ENCODE results near the gene PEX14.

PEX14 gene

DNA sequence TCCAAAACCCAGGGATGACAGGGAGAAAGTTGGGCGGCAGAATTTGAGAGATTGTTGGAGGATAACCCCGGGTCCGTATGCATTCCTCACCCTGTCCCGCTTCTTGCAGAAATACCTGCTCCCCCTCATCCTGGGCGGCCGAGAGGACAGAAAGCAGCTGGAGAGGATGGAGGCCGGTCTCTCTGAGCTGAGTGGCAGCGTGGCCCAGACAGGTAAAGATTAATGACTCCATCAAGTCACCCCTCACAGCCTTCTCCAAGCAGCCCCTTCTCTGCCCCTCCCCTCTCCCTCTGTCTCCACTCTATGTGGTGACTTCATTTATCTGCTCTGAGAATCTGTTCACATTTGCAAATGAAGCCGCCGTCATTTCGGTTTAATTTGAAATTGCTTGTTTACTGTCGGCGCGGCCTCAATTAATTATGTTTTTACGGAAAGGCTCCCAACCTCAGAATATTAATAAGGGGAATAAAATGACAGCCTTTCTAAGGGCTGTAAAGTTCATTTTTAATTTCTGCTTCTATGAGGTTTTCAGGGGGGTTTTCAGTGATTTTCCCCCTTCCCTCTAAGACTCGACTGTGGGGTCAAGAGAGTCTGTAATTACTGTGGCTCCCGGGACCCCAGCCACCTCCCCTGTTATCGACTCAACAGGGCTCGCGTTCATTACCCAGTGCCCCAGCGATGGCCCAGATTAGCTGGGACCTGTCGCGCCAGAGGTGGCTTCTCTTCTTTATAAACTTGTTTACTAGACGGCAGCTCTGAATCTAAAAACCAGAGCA lies 148.3 kb downstream of the PEX14 start:
- DNase-seq, result peak in 1 of 2 experiments; percentile 47

DNA sequence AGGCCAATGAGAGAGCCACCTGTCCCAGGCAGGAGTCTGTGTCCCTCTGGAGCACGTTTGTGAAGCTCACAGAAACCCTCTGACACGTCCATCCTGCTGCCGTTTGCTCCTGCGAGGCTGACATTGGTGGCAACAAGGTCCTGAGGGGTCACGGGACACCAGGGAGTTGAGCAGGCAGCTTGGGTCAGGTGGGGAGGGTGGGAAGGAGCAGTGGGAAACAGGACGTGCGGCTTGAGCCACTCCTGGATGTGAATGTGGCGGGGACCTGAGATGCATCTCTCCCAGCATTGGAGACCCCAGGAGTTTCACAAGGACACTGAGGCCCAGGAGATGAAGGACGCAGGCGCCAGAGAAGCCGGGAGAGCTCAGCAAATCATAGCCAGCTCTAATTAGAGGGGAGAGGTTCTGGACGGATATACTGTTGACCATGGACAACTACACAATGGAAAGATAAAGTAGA lies 149.0 kb downstream of the PEX14 start:
- DNase-seq, result no peak

DNA sequence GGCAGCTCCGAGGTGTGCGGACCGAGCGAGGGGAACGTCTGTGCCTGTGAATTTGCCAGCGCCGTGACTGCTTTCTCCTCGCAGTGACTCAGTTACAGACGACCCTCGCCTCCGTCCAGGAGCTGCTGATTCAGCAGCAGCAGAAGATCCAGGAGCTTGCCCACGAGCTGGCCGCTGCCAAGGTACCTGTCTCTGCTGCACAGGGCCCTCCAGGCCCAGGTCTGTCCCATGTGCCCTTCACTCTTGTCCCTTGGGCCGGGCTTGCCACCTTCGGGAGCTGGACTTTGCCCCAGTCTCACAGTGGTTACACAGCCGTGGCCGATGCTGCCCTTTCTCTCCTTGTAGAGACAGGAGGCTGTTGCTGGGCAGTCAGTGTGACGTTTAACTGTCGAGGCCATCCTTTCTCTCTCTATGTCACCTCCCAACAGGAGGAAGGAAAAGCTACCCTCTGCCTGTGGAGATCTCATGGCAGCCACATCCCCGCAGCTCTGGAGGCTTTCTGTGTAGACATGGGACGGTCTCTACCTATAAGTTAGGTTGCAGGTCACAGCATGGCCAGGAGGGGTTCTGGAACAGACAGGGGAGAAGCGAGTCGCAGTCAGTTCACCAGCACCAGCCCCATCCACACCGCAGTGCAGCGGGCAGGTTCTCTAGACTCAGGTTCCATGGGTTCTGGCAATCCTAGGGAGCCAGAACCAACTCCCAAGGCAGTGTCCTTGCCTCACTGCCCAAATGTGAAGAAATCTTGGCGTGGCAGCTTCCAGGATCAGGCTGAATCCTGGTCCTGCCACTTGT lies 149.7 kb downstream of the PEX14 start:
- no peak for DNase-seq

DNA sequence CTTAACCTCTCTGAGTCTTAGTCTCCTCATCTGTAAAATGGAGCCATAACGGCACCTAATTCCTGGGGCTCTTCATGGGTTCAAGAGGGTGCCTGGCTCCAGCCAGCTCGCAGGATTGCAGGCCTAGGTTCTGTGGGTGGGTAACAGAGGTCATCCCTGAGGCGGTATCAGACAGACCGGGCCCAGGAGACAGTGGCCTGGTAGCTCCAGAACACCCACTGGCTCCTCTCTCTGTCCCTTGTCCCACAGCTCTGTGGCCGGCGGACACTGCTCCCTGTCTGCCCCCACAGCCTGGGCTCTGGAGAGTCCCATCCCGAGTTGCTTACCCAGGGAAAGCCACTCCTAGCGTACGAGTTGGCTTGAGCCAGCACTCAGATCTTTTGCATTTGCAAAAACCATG lies 150.3 kb downstream of the PEX14 start:
- no peak for DNase-seq

DNA sequence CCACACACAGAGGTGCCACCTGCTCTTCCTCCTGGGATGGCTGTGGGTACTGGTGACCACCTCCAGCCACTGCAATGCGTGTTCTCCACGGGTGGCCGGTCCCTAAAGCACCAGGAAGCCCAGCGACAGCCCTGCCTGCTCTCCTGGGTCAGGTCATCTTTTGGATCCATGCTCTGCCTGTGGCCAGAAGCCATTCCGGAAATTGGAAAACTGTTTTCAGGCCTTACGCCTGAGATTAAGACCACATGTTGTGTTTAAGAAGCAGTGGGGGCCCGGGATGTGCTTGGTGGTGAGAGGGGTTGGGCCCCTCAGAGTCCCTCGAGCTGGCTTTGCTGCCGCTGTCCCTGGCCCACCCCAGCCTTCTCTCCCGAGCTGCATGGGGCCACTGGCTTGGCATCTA lies 150.8 kb downstream of the PEX14 start:
- DNase-seq, result peak; percentile 48 to 79

DNA sequence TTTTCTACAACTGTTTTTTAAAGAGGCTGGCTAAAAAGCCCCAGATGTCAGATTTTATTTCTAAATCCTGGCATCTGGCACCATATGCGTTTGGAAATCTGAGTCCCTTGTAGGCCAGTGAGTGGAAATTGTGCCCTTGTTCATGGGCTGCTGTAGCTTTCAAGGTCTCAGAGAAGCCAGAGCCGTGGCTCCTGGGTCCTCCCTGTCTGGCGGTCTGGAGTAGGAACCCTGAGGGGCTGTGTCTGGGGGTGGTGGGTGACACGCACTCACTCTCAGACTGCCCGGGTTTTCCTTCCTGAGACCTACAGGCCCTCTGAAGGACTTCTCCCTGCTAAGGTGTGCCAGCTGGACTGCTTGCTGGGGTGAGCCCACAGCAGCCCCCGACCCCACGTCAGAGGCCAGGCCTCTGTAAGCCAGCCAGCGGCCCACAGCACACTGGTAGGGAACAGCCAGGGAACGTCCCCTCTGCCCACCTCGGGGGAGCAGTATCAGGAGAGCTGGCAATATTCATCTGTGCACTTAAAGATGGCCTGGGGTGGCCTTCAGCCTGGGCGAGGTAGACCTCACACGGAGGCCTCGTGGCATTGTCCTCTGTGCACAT lies 151.5 kb downstream of the PEX14 start:
- peak; percentile 74 to 93 for DNase-seq

DNA sequence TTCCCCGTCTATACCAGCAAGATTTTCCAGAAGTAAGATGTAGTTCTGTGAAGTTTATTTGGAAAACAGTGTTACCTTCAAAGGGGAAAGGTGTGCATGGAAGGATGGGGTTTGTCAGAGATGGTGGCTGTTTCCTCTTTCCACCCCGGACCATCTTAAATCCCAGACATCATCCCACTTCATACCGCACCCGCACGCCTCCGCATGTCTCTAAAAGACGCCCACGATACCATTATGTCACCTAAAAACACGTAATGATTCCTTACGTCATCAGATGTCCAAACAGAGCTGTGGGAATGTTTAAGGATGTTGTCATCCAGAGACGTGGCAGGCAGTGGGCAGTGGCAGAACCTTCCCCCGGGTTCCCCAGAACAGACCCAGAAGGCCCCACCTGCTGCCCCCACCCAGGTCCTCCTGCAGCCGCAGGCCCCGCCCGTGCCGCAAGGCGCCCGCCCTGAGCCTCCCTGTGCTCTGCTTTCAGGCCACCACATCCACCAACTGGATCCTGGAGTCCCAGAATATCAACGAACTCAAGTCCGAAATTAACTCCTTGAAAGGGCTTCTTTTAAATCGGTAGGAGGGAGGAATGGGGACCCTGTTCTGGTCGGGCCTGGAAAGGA lies 152.2 kb downstream of the PEX14 start:
- no peak for DNase-seq

DNA sequence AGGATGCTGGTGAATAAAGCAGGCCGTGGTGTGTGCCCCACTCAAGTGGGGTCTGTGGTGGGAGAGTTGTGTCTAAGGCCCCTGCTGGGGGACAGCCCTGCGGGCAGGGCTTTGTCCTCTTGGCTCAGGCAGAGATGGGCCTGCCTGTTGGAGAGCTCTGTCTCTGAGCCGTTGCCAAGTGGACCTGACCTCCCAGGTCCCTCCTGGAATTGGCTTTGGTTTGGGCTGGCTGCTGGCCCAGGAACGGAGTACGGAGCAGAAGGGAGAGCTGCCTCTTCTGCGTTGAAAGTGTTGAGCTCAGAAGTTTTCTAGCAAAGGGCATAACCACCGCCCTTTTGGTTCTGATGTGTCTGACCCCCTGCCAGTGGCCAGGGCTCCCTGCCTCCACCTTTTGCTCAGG lies 153.9 kb downstream of the PEX14 start:
- no peak for DNase-seq

DNA sequence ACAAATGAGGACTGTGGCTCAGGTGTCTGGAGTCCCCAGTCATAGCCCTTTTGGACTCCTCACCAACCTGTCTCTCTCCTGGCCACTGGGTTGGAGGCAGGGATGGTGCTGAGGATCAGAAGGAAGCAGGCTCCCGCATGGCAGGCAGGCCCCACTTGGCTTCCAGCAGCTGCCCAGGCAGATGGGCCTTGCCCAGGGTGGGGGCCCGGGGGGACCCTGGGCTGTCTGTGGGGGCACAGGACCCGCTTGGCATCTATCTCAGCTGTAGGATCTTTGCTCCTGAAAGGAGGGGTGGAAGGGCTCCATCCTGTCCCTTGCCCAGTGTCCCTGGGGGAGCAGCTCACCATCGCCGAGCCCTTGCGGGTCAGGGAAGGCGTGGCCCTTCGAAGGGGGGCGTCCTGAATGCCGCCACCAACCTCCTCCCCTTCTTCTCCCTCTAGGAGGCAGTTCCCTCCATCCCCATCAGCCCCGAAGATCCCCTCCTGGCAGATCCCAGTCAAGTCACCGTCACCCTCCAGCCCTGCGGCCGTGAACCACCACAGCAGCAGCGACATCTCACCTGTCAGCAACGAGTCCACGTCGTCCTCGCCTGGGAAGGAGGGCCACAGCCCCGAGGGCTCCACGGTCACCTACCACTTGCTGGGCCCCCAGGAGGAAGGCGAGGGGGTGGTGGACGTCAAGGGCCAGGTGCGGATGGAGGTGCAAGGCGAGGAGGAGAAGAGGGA lies 154.5 kb downstream of the PEX14 start:
- peak; percentile 33 to 84 for DNase-seq

DNA sequence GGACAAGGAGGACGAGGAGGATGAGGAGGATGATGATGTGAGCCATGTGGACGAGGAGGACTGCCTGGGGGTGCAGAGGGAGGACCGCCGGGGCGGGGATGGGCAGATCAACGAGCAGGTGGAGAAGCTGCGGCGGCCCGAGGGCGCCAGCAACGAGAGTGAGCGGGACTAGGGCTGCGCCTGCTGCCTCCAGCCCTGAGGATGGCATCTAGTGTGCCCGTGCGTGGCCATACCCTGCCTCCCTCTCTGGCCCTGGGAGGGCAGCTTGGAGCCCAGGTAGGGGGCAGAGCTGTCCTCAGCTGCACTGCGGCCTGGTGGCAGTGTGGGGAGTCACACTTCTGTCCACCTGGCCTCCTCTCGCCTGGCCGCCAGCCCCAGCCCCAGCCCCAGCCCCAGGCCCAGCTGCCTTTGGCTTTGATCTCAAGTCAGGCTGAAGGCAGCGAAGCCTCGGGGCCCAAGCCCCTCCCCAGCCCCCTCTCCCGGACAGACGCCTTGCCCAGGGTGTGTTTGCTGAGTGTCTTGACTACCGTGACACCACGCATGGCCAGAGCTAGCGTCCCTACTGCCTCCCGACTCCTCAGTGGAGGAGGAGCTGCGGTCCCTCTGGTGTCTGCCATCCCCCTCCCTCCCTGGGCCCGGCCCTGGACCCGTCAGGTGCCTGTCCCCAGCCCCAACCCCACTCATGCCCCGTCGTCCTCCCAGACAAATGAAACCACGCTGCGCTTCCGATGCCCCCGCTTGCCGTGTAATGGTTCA lies 155.2 kb downstream of the PEX14 start:
- no peak for DNase-seq

DNA sequence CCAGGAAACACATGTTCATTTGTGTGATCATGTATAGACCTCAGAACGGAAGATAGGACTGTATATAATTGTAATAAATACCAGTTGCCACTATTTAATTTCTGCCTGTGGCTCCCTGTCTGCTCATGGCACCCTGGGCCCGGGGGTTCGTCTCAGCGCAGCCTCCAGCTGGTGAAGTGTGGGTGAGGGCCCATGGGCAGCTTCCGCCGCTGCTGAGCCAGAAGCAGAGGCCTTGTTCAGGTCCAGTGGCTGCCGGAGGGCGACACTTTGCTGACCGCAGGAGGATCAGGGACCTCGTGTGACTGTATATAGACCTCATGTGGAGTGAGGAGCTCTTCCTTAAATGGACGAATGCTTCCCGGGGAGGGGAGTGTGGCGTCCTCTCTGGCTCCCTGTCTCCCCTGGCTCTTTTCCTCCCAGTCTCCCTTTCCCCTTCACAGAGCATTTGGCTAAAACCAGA lies 155.9 kb downstream of the PEX14 start:
- DNase-seq, result no peak

DNA sequence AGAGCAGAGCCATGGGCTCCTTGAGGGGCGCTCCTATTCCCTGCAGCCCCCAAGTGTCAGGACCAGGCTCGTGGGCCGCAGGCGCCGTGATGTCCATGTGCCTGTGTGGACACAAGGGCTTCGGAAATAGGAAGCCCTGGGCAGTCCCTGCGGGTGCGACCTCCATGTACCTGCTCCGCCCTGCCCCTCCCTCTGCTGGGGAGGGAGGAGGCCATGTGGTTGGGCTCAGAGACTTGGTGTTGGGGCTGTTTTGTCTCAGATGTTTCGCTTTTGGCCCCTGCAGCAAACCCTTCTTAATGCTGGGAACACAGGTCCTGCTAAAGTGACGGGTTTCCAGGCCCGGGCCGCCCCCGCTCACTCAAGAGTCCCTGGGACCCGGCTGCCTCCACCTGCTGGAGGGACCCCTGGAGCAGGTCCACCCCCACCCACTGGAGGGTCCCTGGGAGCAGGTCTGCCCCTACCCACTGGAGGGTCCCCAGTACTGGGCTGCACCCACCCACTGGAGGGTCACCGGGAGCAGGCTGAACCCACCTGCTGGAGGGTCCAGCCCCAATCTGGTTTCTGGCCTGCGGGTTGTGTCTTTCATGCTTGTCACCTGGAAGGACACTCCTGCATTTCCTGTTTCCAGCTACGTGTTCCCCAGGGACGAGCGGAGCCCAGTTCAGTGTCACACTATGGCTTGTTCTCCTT lies 156.5 kb downstream of the PEX14 start:
- no peak for DNase-seq

DNA sequence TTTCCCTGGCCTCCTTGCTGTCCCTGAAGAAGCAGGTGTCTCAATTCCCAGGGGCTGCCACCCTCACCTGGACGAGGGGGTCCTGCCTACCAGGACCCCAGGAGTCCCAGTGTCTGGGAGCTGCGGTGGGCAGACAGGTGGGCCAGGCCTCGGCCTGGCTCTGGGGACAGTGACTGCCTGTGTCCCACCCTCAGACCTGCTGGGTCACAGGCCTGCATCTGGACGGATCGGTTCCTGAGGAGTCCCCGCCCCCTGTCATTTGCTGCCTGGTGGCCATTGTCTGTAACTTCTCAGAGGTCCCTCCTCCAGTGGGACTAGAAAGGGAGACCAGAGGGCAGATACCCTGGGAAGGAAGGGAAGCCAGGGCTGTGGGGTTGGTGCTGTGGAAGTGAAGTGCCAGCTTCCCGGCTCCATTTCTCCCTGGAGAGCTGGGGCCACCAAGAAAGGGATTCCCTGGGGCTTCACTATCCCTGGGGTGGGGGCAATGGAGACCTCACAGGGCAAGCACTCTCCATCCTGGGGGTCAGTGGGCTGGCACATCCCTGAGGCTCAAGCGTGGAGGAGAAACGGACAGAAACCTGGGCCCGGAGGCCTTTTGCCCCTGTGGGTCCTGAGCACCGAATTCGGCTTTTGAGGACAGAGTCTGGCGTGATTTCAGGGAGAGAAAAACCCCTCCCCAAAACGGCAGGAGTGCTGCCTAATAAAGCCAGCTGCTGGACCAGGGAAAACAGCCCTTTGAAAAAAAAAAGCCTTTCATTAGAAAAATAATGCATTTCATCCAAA lies 157.3 kb downstream of the PEX14 start:
- DNase-seq, result no peak

DNA sequence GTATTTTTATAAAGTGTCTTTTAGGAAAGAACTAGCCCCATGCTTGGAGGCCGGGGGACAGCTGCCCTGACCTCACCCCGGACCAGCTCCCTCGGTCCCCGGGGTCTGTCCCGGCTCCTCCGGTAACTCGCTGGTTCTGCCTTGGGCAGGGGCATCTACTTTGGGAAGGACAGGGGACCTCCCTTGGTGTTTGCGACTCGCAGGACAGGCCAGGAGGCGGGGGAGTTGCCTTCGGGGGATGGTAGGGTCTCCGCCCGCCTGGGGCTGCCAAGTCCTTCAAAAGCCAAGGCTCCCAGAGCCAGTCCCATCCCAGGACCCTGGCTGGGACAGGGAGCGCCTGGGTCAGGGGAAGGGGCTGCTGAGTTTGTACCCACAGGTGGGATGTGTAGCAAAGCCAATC lies 157.9 kb downstream of the PEX14 start:
- no peak for DNase-seq

DNA sequence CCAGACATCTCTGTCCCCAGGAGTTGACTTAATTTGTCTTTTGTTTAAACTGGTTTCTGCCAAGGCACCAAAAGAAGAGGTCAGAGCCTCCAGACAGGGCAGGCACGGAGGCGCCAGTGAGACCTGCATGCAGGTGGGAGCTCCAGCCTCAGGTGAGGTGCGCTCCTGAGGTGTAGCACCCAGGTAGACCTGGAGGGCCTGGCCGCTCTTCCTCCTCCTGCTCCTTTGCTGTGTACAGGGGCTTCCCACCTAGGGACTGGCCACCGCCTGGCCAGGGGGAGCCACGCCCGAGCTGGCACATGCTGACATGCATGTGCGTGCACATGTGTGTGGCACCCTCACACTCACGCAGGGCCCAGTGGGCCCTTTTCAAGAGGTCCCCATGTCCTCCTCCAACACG lies 158.7 kb downstream of the PEX14 start:
- DNase-seq, result no peak

DNA sequence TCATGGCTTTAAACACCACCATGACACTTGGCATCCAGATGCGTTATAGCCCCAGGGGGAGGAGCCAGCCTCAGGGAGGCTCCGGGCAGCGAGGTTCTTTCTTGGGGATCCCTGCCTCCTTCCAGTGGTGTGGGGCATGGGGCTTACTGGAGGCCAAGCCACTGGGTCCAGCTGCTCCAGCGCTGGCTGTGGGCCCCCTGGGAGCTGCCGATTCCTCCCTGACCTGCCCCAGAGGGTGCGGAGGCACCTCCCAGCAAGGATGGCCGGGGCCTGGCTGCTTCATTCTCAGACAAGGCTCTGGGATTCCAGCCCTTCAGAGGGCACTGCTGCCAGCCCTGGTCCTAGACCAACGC lies 159.3 kb downstream of the PEX14 start:
- no peak for DNase-seq

DNA sequence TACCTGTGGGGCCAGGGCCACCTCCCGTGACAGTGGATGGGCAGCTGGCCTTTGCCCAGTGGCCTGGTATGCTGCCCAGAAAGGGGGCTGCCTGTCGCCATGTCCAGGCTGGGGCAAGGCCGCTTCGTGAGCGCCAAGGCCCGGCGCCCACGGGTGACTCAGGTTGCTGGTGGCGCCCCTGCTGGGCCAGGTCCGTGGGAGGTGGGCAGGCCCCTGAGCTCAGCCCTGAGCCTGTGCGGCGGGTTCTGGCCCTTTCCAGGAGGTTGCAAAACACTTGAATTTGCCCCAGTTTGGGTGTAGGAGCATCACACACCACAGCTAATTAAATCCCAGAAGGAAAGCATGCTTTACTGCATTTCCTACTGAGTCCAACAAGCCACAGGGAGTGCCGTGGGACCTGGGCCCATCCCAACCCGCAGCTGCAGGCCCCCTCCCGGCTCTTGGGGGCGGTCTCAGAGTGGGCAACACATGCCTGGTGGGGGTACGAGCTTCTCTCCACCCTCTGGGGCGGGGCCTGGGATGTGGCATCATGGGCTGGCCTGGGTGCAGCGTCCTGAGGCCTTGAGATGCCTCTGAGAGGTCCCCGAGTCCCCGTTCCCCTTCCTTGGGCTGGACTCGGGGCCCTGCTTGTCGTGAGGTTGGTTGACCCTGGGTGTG lies 159.8 kb downstream of the PEX14 start:
- no peak for DNase-seq

DNA sequence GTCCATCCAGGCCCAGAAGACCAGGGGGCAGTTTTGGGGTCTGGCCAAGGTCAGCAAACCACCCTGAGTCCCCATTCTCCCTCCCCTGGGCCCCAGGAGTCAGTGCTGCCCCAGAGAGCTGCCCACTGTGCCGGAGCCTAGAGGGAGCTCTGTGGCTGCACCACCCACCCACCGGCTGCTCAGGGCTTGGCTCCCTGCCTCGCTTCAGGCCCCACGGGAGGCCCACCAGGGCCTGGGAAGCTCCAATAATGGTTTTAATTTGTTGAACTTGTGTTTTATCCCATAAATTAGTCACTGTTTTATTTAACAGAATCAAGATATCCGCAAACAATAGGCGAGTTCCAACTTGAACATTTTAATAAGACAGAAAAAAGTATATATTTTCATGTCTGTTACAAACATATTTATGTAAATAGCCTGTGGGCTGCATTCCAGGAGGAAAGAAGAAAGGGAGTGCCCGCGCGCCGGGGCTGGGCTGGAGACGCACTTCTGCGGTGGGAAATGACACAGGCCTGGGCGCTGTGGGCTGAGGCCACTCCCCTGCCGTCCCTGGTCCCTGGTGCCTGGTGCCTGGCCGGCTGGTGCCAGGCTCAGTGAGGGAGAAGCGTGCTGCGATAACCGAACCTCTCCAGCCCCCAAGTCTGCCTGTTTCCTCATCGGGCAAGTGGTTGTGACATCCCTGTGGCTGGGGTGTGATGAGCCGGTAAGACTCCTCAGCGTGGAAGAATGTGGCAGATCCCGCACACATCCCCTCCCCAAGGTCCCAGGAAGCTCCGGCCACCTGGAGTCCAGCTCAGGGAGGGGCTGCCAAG lies 160.5 kb downstream of the PEX14 start:
- no peak for DNase-seq

DNA sequence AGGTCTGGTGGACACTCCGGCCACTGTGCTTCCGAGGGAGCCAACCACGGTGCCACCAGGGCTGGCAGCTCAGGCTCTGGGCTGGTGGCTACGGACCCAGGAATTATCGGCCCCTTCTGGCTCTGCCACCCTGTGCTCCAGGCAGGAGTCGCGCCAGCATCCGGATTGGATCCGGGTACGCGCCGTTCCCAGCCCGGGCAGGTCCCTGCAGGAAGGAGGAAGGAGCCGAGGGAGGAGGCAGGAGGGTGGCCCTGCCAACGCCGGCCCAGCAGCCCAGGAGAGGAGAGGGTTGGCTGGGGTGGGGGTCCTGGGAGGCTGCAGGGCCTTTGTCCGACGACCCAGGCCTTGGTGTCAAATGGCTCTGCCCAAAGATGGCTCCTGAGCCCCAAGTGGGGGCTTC lies 161.2 kb downstream of the PEX14 start:
- DNase-seq, result no peak
